Brain pericyte (primary cell): ENCODE measurements around the gene PRDM12.

Experiments used
- DNase-seq: peaks from one replicate; pipeline ENCODE4 v3.0.0-alpha.2; 2012; ENCODE audit warnings: low read depth, low spot score

The PRDM12 gene

GRCh38 chr9:130689937-130690700, 25.7 kb downstream of the PRDM12 start:
- DNase-seq = no peak

- DNase-seq = no peak
These were observed 27.9 kb downstream of the PRDM12 start for GRCh38 chr9:130692321-130692720.

- DNase-seq = no peak
These were observed 28.7 kb downstream of the PRDM12 start for GRCh38 chr9:130693101-130693425.

DNA sequence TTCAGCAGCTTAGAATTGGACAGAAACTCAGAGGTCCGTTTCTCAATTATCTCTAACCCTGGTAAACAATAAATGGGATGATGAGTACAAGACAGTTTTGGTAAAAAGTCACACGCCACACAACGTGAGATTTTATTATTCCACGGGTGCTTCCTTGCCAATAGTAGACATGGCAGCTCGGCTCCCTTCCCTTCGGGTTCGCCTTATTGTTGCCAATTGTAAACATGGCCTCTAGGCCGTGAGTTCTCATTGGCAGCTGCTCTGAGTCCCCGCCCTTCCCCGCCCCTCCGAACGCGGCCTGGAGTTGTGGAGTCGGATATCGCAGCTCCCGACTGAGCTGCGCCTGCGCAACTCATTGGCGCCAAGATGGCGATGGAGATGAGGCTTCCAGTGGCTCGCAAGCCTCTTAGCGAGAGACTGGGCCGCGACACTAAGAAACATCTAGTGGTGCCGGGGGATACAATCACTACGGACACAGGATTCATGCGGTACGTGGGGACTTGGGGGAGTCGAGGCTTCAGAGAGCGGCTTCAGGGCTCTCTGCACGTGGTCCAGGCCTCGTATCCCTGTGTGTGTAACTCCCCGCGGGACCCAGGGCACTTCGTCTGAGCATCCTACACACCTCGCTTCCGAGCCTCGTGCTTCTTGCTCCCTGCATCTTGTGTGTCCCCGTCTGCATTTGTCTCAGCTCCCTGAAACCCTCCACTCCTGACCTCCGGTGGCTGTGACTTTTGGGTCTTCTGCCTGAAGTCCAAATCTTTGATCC, 29.2 kb downstream of the PRDM12 start, which contains the start of gene EXOSC2:
Gene EXOSC2, plus strand, starts transcription at position 355 of the 766 bp plus-strand sequence. Its CDS starts 12 bp downstream, at position 367.
- DNase-seq = peak; percentile 89

DNA sequence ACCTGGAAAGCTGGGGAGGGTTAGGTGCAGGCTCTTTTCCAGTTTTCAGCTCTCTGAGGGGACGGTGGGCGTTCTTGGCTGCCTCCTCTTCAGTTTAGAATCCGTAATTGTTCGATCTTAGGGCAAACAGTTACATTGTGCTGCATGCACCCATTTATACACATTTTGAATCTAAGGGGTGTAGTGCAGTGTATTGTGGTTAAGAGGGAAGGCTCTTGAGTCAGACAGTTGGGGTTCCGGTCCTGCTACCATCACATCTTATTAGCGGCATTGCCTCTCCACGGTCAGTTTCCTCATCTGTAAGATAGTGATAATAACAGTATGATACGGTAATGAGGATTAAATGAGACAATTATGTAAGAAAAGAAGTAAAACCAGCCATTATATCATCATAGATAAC, 29.8 kb downstream of the PRDM12 start:
- DNase-seq = no peak

DNA sequence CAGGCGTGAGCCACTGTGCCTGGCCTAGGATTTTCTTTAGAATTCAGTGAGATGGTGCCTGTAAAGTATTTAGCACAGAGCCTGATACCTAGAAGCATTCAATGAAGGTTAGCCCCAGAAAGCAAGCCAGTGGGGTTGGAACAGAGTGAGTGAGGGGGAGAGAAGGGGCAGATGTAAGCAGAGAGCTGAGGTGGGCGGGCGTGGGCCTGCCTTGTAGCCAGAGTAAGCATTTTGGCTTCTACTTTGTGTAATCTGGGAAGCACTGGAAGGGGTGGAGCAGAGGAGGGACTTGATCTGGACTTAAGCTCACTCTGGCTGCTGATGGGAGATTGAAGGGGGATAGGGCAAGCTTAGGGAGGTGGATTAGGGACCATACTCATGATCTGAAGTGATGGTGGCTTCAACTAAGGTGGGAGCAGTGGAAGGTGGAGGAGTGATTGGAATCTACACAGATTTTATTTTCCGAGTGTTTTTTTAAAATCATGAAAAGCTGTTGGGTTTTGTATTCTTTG, 31.8 kb downstream of the PRDM12 start:
- DNase-seq = no peak

DNA sequence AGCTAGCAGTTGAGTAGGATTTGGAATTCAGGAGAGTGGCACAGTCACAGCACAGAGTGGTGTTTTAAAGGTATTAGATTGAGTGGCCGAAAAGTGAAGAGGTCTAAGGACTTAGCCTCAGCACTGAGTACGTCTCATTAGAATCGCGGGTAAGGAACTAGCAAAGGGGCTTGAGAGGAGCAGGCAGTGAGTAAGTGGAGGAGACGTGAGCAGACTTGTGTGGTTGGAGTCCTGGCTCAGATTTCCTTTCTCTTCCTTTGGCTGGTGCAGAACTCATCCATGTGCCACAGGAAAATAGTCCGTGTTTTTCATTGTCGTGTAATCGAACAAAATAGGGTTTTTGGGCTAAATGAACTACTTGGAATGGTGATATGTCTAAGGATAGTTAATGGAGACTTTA, 32.6 kb downstream of the PRDM12 start:
- no peak for DNase-seq

- DNase-seq = no peak
These were observed 34.1 kb downstream of the PRDM12 start for GRCh38 chr9:130698514-130698913.

DNA sequence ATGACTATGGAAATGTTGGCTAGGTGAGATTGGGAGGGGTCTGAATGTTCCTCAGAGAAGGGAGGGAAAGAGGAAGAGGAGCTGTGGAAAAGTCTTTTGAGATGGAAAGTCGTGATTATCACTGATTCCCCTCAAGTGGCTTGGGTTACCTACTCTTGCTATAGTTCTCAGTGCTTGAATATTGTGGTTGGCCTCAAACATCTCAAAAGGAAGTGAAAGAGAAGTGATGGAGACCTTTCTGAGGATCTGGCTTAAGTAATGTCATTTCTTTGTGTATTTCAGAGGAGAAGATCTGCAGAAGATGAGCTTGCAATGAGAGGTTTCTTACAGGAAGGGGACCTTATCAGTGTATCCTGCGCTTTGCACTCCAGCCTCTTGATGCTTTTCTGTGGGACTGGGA, 34.7 kb downstream of the PRDM12 start:
- DNase-seq = no peak

DNA sequence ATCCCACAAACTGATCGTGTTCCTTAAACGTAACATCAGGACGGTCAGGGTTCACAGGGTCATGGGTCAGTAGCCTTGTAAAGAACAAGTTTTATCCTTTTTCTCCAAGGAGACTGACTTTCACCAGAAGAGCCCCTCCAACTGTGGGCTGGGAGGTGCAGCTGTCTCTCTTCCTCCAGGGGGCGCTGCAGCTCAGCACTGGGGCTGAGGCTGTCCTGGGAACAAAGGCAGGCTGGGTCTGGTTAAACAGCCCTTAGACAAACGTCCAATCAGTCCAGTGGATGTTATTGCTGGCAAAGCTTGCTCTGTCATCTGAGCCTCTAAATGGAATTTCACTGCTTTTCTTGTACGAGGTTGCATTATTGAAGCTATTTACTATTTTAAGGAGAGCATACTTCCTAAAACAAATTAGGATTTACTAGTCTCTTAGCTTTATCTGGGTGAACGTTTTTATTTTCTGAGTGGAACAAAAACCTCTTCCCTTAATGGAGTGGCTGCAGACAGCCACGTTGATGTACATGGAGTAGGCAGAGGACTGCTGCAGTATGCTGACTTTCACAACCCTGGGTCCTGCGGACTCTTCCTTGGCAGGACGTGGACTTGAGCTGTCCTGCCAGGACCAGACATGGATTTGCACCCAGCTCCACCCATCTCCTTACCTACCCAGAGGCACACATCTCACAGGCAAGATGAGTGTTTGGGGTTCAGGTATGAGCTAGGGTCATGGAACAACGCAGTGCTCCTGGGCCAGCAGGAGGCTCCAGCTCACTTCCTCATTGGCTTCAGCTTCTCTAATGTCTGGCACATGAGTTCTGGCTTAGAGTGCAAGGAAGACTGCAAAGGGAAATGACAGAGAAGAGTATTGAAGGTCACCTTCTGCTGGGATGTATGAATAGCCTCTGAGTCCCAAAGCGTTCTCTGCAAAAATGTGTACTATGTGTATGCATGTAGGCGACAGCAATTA, 36.9 kb downstream of the PRDM12 start:
- peak; percentile 60 for DNase-seq

DNA sequence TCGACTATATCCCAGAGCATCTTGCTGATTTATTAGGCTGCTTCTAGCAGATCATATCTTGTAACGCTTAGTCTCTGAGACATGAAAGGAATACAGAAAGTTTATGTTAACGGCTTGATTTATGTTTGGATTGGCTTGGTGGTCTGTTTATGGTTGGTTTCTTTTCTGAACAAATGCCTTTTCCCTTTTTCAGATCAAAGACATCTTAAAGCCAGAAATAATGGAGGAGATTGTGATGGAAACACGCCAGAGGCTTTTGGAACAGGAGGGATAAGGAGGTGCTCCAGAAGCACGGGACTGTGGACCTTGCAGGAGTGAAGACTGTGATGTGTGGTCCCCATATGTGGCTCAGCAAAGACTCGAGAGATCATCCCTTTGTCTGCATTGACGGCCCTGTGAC, 39.1 kb downstream of the PRDM12 start:
- DNase-seq = no peak

- DNase-seq = no peak
These were observed 43.0 kb downstream of the PRDM12 start for GRCh38 chr9:130707225-130707976.

- no peak for DNase-seq
These were observed 46.5 kb downstream of the PRDM12 start for GRCh38 chr9:130710822-130711352.

DNA sequence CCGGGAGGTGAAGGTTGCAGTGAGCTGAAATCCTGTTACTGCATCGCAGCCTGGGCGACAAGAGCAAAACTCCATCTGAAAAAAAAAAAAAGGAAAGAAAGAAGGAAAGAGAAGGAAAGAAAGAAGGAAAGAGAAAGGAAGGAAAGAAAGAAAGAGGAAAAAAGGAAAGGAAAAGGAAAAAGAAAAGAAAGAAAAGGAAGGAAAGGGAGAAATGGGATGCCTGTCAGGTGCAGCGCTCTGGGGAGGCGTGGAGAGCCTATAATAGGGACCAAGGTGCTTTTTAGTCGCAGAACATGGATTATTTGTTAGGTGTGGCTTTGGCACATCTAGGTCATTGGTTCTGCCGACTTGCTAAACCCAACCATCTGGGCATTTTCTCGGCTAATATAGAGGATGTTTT, 47.1 kb downstream of the PRDM12 start:
- no peak for DNase-seq

- peak; percentile 94 for DNase-seq
These were observed 48.3 kb downstream of the PRDM12 start for GRCh38 chr9:130712564-130713285.

DNA sequence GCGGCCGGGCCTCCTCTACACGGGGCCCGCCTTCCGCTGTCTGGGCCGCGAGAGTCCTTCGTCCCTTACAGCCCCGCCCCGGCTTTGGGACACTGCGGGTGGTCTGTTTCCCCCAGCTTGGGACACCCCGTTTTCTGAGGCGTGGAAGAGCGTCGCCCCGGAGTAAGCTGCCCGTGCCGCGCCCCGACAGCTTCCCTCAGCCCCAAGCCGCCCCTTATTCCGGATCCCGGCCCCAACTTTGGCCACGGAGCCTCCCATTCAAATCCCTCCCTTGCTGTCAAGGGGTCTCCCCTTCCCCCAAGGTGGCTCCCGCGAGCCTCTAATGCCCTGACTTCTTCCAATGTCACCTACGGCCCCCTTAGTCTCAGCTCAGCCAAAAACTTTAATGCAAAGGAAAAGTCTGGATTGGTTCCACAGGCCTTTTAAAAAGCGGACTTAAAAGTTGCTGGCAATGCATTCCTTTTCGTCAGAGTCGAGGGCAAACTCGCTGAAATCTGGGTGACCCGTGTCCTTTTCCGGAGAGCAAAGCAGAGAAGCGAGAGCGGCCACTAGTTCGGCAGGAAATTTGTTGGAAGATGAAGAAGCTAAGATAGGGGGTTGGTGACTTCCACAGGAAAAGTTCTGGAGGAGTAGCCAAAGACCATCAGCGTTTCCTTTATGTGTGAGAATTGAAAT, 49.0 kb downstream of the PRDM12 start:
- no peak for DNase-seq

DNA sequence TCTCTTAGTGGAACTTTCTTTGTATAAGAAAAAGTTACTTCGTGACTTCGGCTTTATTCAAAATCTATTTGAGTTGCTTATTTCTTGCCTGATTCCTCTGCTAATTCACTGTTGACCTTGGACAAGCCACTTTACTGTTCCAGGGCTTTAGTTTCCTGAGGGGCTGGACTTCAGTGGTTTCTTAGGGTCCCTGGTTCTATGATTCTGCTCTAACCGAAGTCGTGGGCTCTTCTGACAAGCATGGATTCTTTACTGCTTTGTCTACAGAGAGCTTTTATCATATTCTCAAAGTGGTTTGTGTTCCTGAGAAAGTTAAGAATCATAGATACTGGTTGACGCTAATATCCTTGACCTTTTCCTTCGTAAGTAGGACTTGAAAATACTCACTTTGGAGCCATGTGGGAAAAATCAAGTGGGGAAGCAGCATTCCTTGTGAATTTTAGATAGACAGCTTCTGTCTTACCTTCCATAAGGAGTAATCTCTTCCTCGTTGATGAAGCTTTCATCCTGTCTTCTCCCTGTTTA, 50.3 kb downstream of the PRDM12 start:
- DNase-seq = no peak

DNA sequence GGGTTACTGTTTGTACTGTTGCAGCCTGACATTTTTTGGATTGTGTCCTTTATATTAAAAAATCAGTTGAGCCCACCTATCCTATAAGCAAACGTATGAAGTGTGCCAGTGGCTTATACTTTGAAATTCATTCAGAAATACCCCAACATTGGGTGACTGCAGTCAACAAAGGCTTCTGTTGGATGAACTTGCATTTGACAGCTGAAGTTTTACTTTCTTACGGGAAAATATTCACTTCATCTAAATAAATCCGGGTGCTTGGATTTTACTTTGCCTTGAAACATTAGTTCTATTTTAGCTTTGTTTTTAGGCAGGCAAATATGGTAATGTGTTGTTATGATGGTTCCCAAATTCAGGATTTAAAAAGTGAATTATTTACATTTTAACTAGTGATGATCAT, 50.9 kb downstream of the PRDM12 start:
- no peak for DNase-seq

- no peak for DNase-seq
These were observed 54.2 kb downstream of the PRDM12 start for GRCh38 chr9:130718562-130718961.
